ENCODE data around the gene UBE2S.
A peak's percentile ranks its signal among the peaks of the same experiment; 100 is the strongest.
"Not testable (repeated sequence)": the region's sequence is repeated elsewhere in the genome, so short reads cannot be mapped to it uniquely, and the experiment has no call there.

UBE2S gene

DNA sequence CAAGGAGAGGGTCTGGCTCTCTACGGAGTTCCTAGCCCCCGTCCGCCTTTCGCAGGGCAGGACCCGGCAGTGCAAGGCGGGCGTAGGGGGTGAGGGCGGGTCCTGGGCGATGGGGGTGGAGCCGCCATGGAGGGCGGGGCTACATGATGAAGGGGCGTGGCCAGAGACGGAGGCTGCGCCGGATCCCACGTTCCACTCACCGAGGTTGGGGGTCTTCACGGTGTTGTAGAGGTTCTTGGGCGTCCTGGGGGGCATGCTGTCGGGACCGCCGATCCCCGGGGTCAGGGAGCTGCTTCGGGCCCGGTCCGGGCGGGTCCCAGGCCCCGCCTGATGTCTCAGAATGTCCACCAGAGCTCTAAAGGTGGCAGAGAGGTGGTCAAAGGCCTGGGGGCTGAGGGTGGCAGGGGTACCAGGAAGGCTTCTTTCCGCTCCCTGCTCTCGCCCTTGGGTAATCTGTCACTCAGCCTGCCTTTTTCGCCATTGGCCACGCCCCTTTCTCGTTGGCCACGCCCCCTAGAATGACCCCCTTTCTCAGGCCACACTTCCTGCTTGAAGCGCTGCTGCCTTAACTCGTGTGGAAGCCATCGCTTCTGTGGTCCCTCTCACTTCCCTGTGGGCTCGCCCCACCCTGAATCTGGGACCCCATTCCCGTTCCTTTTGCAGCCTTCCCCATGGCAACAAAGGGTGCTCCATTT lies 33.0 kb upstream of the UBE2S start:
- DNase-seq (ENCODE audit: low read depth): no peak

- no peak for DNase-seq (ENCODE audit: low read depth)
Observed at GRCh38 chr19:55439052-55439451, 31.5 kb upstream of the UBE2S start.

DNA sequence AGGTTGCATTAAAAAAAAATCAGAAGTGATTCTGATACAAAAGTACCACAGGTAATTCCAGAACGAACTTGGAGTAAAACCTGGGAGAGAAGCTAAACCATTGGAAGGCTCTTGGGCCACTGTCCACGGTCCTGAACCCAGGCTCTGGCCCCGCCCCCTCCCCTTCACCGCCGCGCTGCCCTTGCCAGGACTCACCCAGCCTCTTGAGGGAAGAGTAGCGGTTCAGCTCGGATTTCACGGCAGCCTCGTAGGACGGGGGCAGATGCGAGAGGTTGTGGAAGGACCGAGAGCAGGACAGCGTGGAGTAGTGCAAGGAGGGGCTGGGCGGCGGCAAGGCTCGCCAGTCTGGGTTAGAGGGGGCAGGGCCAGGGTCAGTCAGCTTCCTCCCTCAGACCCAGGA lies 29.8 kb upstream of the UBE2S start:
- DNase-seq (ENCODE audit: low read depth): no peak

- DNase-seq (ENCODE audit: low read depth): no peak
Observed at GRCh38 chr19:55436847-55437246, 29.3 kb upstream of the UBE2S start.

DNA sequence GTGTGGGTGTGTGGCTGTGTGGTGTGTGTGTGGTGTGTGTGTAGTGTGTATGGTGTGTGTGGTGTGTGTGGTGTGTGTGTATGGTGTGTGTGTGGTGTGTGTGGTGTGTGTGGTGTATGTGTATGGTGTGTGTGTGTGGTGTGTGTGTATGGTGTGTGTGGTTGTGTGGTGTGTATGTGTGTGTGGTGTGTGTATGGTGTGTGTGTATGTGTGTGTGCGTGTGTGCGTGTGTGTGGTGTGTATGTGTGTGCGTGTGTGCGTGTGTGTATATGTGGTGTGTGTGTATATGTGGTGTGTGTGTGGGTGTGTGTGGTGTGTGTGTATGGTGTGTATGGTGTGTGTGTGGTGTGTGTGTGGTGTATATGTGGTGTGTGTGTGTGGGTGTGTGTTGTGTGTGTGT lies 27.4 kb upstream of the UBE2S start:
- no peak for DNase-seq (ENCODE audit: low read depth)

- DNase-seq (ENCODE audit: low read depth): no peak
Observed at GRCh38 chr19:55434356-55434919, 26.9 kb upstream of the UBE2S start.

DNA sequence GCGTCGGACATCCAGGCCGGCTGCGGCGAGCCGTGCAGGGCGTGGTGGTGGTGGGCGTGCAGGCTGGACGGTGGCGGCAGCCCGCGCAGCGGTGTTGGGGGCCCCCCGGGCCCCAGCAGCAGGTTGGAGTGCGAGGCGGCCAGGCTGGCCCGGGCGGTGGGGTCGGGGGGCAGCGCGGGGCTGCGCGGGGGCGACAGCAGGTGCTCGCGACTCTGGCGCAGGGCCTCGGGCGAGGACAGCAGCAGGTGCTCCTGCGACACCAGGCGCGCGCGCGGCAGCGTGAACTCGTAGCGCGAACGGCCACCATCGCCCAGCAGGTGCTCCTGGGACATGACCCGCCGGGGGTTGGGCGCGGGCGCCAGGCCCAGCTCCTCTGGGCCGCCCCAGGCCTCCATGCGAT lies 25.7 kb upstream of the UBE2S start:
- DNase-seq (ENCODE audit: low read depth): no peak

- DNase-seq (ENCODE audit: low read depth): no peak
Observed at GRCh38 chr19:55432241-55432959, 24.8 kb upstream of the UBE2S start.

DNA sequence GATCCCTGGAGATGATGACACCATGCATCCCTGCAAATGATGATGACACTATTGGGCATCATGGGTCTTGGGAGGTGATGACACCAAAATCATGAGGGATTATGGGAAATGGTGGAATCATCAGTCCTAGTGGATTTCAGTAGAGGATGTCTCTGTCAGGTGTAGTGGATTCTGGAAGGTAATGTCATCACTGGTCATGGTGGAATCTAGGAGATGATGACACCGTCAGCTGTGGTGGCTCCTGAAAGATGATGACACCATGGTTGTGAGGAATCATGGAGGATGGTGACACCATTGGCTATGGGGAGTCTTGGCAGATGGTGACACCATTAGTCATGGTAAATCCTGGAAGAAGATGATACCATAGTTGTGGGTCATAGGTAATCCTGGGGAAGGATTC lies 23.6 kb upstream of the UBE2S start:
- no peak for DNase-seq (ENCODE audit: low read depth)

DNA sequence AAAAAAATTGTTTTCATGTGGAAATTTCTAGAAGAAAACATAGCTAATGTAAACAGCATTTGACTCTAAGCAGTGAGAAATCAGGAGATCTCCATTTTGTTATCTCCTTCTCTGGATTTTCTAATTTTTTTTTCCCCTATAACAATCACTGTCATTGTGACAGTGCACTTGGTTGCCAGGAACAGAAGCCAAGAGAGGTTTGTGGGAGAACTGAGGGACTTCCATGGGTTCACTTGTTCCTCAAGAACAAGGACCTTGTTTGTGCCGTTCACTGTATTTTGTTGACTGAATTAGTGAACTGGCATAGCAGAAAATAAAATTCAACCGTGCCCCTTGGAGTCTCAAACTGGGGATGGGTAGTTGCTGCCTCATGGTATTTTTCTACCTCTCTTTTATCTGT lies 18.5 kb upstream of the UBE2S start:
- no peak for DNase-seq (ENCODE audit: low read depth)

DNA sequence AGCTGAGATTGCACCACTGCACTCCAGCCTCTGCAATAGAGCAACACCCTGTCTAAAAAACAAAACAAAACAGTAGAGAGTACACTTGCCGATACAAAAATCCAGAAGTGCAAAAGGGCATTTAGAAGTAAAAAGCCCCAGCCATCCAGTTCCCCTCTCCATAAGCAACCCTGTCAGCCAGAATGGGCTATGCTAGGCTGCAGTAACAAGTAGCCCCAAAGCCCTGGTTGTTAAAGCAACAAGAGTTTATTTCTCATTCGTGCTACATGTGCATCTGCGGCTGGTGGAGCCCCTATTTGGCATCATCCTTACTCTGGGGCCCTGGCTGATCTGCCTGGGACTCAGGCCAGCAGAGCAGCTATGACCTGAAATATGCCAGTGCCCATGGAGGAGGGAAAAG lies 16.9 kb upstream of the UBE2S start:
- no peak for DNase-seq (ENCODE audit: low read depth)

DNA sequence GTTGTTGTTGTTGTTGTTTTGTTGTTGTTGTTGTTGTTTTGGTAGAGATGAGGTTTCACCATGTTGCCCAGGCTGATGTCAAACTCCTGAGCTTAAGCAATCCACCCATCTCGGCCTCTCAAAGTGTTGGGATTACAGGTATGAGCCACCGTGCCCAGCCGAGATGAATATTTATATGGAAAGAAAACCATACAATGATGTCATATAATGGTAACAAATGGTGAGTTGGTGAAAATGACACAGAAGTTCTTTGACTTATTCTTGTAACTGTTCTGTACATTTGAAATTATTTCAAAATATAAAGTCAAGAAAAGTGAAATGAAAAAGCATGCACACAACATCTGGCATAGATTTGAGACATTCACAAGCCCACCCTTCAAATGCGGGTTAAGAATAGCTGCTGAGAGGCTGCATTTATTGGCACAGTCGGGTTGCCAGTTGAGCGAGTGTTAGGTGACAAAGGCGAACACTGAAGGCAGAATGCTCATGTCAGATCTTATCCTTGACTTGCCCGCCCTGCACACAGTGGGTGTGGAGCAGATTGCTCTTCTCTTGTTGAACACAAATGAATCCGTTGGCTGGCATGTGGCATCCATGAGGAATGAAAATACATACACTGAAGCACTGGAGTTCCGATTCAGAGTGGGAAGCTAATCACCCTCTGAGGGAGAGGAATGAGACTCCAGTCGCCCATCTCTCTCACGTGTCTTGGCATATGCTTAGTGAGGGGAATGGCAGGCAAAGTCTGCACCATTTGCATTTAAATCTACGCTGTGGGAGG lies 15.8 kb upstream of the UBE2S start:
- no peak for DNase-seq (ENCODE audit: low read depth)

DNA sequence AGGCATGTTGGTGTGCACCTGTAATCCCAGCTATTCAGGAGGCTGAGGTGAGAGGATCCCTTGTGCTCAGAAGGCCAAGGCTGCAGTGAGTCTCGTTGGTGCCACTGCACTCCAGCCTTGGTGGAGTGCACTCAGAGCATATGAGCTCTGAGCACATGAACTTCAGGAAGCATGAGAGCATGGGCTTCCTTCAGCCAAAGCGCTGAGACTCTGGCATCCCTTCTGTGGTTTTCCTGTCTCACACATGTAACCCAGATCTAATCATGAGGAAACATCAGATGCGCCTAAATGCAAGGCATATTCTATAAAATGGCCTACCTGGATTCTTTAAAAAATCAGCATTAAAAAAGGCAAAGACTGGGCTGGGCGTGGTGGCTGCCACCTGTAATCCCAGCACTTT lies 13.7 kb upstream of the UBE2S start:
- peak; percentile 26 for DNase-seq (ENCODE audit: low read depth)

DNA sequence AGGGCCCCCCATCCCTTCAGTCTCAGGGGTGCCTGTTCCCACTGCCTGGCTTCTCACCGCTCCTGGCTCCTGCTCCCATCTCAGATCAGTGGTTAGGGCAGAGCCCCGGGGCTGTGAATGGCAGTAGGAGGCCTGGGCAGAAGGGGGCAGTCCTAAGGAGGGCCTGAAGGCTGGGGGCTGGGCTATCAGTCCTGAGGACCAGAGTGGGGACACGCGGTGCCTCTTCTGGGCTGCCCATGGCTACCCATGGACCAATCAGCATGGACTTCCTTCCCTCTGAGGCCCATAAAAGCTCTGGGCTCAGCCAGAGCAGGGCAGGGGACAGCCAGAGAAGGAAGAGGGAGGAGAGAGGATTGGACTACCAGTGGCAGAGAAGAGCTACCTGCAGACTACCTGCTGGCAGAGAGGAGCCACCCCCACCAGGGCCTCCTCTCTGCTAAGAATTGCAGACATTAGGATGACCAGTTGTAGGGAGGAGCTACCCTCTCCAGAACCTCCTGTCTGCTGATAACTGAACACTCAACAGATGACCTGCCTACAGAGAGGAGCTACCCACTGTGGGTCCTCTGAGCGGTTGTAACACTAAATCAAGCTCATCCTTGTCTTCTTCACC lies 12.1 kb upstream of the UBE2S start:
- DNase-seq (ENCODE audit: low read depth): no peak

DNA sequence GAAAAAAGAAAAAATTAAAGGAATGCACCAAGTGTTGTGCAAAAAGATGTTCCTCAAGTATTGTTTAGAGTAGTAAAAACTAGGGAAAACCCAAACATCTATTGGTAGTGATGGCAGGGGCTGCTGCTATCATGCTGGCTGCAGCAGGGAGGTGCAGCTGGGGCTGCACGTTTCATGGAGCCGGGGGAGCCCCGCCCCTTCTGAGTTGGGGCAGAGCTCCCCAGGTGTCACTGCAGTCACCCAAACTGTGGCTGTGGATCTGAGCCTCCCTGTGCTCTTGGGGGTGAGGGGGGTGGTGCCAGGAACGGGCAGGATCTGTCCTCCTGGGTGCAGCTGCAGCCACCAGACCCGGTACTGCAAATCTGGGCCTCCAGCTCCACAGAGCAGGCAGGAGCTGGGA lies 11.5 kb upstream of the UBE2S start:
- no peak for DNase-seq (ENCODE audit: low read depth)

DNA sequence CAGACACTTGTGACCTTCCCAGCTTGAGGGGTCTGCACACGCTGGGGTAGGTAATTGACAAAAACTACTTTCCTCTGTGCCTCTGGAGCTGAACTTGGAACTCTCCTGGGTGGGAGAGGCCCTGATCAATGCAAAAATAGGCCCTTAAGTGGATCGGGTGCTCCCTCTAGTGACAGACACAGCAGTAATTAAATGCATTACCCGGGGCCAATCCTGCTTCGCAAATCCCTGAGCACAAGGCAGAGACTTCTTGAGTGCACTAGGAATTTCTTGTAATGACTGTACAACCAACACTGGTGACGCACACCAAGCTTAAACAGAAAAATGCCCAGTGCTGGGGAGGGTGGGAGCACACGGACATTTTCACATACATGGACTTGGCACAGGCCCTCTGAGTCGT lies 10.6 kb upstream of the UBE2S start:
- peak; percentile 46 for DNase-seq (ENCODE audit: low read depth)

- DNase-seq (ENCODE audit: low read depth): no peak
Observed at GRCh38 chr19:55410168-55410567, 2.6 kb upstream of the UBE2S start.

DNA sequence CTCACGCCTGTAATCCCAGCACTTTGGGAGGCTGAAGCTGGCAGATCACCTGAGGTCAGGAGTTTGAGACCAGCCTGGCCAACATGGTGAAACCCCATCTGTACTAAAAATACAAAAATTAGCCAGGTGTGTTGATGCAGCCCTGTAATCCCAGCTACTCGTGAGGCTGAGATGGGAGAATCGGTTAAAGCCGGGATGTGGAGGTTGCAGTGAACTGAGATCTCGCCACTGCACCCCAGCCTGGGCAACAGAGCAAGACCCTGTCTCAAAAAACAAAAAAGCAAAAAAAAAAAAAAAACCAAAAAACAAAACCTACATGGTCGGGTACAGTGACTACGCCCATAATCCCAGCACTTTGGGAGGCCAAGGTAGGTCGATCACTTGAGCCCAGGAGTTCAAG lies 1.6 kb upstream of the UBE2S start:
- not testable (repeated sequence) for DNase-seq (ENCODE audit: low read depth)

- DNase-seq (ENCODE audit: low read depth): no peak
Observed at GRCh38 chr19:55408533-55408872, 915 bp upstream of the UBE2S start.

- DNase-seq (ENCODE audit: low read depth): peak; percentile 95
Observed at GRCh38 chr19:55407800-55408532, 378 bp upstream of the UBE2S start.

GRCh38 chr19:55406826-55407549 lies 600 bp downstream of the UBE2S start:
- no peak for DNase-seq (ENCODE audit: low read depth)

Data from T follicular helper cell (primary cell).